B cell (primary cell): ENCODE results near the gene OGG1.

ENCODE experiments used
- CTCF ChIP-seq: fragments of 200-600 bp; IDR thresholded peaks from one replicate; pipeline ENCODE4 v1.8.0; 2022; ENCODE audit warnings: antibody characterized with exemption, mild to moderate bottlenecking
- EZH2 ChIP-seq: IDR thresholded peaks from 2 replicates; pipeline ENCODE4 v1.6.1; 2012; ENCODE audit warnings: borderline replicate concordance, low read depth, mild to moderate bottlenecking, moderate library complexity, low read length; ENCODE audit not compliant: insufficient read depth, poor library complexity, severe bottlenecking

GRCh38 chr3:9784965-9785364, 35.2 kb downstream of the OGG1 start:
- TF ChIP-seq CTCF, result no peak
- no peak for TF ChIP-seq EZH2
